ENCODE measurements around the gene TMCC2.
A peak's percentile ranks its signal among the peaks of the same experiment; 100 is the strongest.
"Not testable (repeated sequence)": the region's sequence is repeated elsewhere in the genome, so short reads cannot be mapped to it uniquely, and the experiment has no call there.

TMCC2 gene

DNA sequence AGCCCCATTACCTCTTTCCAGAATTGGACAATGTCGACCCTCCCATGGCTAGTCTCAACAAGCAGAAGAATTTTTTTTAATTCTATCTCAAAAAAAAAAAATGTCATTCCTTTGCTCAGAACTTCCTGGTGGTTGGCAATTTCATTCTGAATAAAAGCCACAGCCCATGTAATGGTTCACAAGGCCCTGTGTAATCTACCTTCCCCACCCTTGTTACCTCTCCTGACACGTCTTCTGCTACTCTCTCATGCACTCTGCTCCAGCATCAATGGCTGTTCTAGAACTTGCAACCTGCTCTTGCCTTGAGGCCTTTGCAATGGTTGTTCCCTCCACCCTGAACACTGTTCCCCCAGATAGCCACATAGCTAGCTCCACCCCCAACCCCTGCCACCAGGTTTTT, 68.4 kb downstream of the TMCC2 start:
- no peaks in the 10 kb centered on the region for H3K27me3 ChIP-seq (ENCODE audit: control insufficient read depth, insufficient read depth, low read length)
- no peaks in the 10 kb centered on the region for H3K79me2 ChIP-seq
- H3K27ac ChIP-seq: no peak overlapping the region
- H3K9ac ChIP-seq: no peak overlapping the region
- H2AFZ ChIP-seq: no peak overlapping the region
- no peak overlapping the region for H3K4me2 ChIP-seq (ENCODE audit: low read length)
- no peaks in the 10 kb centered on the region for H3K36me3 ChIP-seq (ENCODE audit: control insufficient read depth, insufficient read depth, low read length)
- H3K9me3 ChIP-seq (ENCODE audit: control insufficient read depth, low read length): no peaks in the 10 kb centered on the region
- TF ChIP-seq, protein P1, sequence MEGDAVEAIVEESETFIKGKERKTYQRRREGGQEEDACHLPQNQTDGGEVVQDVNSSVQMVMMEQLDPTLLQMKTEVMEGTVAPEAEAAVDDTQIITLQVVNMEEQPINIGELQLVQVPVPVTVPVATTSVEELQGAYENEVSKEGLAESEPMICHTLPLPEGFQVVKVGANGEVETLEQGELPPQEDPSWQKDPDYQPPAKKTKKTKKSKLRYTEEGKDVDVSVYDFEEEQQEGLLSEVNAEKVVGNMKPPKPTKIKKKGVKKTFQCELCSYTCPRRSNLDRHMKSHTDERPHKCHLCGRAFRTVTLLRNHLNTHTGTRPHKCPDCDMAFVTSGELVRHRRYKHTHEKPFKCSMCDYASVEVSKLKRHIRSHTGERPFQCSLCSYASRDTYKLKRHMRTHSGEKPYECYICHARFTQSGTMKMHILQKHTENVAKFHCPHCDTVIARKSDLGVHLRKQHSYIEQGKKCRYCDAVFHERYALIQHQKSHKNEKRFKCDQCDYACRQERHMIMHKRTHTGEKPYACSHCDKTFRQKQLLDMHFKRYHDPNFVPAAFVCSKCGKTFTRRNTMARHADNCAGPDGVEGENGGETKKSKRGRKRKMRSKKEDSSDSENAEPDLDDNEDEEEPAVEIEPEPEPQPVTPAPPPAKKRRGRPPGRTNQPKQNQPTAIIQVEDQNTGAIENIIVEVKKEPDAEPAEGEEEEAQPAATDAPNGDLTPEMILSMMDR (IDR thresholded peaks at IDR 0.05): no peak
- H3K4me1 ChIP-seq: no peaks in the 10 kb centered on the region
- no peak overlapping the region for H3K4me3 ChIP-seq (ENCODE audit: low read depth, low read length)

DNA sequence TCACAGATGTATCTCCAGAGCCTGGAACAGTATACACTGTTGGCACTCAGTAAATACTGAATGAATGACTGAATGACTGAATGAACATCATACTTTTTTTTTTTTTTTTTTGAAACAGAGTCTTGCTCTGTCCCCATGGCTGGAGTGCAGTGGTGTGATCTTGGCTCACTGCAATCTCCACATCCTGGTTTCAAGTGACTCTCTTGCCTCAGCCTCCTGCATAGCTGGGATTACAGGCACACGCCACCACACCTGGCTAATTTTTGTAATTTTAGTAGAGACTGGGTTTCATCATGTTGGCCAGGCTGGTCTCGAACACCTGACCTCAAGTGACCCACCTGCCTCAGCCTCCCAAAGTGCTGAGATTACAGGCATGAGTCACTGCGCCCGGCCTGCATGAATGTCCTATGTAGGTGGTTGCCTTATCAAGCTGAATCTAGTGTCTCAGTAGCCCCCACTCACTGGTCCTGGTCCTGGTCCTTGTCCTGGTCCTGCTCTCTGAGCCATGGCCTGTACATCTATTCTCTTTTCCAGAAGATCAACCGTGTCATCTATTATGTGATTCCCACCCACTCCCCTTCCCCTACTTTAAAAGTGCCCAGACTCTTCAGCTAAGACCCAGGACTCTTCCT, 69.9 kb downstream of the TMCC2 start:
- not testable (repeated sequence) for H3K4me1 ChIP-seq; H3K27ac ChIP-seq; H2AFZ ChIP-seq; H3K36me3 ChIP-seq (ENCODE audit: control insufficient read depth, insufficient read depth, low read length); H3K27me3 ChIP-seq (ENCODE audit: control insufficient read depth, insufficient read depth, low read length); H3K4me3 ChIP-seq (ENCODE audit: low read depth, low read length); H3K79me2 ChIP-seq; H3K4me2 ChIP-seq (ENCODE audit: low read length); H3K9ac ChIP-seq; H3K9me3 ChIP-seq (ENCODE audit: control insufficient read depth, low read length)

DNA sequence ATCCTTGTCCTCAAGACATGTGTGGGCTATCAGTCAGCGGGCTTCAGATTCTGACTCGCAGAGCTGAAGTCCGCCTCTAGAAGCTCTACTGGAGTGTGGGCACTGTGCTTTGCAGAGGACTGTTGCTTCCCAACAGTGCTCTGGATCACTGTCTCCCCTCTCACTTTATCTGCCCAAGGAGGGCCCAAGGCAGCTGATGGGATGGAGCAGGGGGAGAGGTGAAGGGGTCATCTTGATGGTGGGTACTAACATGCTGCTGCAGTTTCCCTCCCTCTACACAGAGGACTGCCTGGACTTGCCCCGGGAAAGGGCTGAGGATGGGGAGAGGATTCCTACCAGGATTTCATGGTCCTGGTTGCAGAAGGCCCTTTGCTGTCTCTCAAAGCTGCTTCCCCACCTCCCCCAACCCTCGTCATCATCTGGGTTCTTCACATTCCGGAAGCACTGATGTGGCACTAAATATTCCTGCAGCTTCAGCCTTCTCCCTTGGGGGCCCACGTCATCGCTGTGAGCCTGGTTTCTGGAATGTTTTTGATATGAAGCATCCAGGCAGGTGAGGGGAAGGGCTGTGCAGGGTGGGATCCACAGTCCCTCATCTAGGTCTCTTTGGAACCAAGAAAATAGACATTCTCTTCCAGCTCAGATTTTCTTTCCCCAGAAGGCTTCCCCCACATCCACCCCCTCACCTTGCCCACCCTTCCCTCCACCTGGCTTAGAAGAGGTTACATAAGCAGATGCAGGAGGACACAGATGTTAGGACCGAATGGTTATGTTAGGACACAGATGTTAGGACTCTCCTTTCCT, 70.6 kb downstream of the TMCC2 start:
- Histone ChIP-seq H2AFZ (no peak overlapping the region), H3K9ac (no peak overlapping the region), H3K4me3 (ENCODE audit: low read depth, low read length) (no peak overlapping the region), H3K4me2 (ENCODE audit: low read length) (no peak overlapping the region), H3K79me2 (no peaks in the 10 kb centered on the region), H3K27me3 (ENCODE audit: control insufficient read depth, insufficient read depth, low read length) (no peaks in the 10 kb centered on the region), H3K36me3 (ENCODE audit: control insufficient read depth, insufficient read depth, low read length) (no peaks in the 10 kb centered on the region), H3K9me3 (ENCODE audit: control insufficient read depth, low read length) (no peaks in the 10 kb centered on the region), H3K4me1 (no peaks in the 10 kb centered on the region), H3K27ac (no peak overlapping the region)
- TF ChIP-seq, protein P1 (IDR thresholded peaks at IDR 0.05): no peak

DNA sequence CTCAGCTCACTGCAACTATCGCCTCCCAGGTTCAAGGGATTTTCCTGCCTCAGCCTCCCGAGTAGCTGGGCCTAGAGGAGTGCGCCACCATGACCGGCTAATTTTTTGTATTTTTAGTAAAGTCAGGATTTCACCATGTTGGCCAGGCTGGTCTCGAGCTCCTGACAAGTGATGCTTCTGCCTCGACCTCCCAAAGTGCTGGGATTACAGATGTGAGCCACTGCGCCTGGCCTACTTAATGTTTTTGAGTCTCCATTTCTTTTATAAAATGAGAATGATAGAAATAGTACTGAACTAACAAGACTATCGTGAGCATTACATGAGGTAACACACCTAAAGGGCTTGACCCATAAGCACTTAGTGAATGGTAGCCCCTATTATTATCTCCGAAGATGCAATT, 72.4 kb downstream of the TMCC2 start:
- Histone ChIP-seq H3K9me3 (ENCODE audit: control insufficient read depth, low read length) (no peaks in the 10 kb centered on the region), H3K9ac (no peak overlapping the region), H3K79me2 (no peaks in the 10 kb centered on the region), H3K36me3 (ENCODE audit: control insufficient read depth, insufficient read depth, low read length) (no peaks in the 10 kb centered on the region), H3K27ac (no peak overlapping the region), H2AFZ (no peak overlapping the region), H3K4me1 (no peaks in the 10 kb centered on the region), H3K27me3 (ENCODE audit: control insufficient read depth, insufficient read depth, low read length) (no peaks in the 10 kb centered on the region), H3K4me3 (ENCODE audit: low read depth, low read length) (no peak overlapping the region), H3K4me2 (ENCODE audit: low read length) (no peak overlapping the region)
- TF ChIP-seq, protein P1 (IDR thresholded peaks at IDR 0.05): no peak

DNA sequence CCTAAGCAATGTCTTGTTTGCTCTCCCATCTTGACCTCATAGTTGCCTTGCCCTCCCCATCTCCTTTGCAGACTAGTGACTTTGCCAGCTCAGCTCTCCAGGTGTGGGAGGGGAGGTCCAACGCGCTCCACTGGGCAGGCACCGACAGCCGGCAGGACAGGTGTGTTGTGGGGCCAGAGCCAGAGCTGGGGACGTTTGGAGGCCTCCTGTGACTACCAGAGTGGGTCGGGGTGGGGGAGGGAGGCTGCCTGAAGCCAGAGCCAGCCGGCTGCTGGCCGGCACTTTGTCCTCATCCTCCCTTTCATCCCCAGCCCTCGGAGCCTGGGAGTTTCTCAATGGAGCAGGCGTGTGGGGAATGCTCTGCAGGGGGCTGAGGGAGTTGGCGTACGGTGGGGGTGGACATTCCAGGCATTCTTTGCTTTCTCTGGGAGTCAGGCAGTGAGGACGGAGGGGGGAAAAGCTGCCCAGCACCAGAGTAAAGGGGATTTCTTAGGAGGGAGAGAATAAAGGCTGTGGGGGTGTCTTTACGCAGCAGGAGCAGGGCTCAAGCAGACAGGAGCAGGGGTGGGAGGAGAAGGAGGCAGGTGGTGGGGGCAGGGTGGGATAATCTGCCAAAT, 73.6 kb downstream of the TMCC2 start:
- Histone ChIP-seq H3K4me1 (no peaks in the 10 kb centered on the region), H3K9me3 (ENCODE audit: control insufficient read depth, low read length) (no peaks in the 10 kb centered on the region), H3K4me2 (ENCODE audit: low read length) (peak overlapping the region; percentile 31), H3K4me3 (ENCODE audit: low read depth, low read length) (no peak overlapping the region), H2AFZ (peak overlapping the region; percentile 50), H3K9ac (no peak overlapping the region), H3K36me3 (ENCODE audit: control insufficient read depth, insufficient read depth, low read length) (no peaks in the 10 kb centered on the region), H3K27me3 (ENCODE audit: control insufficient read depth, insufficient read depth, low read length) (no peaks in the 10 kb centered on the region), H3K27ac (no peak overlapping the region), H3K79me2 (no peaks in the 10 kb centered on the region)
- TF ChIP-seq, protein P1 (IDR thresholded peaks at IDR 0.05): no peak
